ENCODE measurements around the gene CACNA2D2.

The CACNA2D2 gene

GRCh38 chr3:50356553-50356952 lies 146.9 kb downstream of the CACNA2D2 start:
- peaks cover 32% of the 10 kb centered on the region for H3K4me1 ChIP-seq (ENCODE audit: low read length)
- H3K4me3 ChIP-seq (ENCODE audit: low read length), result peak overlapping the region; percentile 91; the same call in 1 of the 2 replicates
- no peak overlapping the region for H2AFZ ChIP-seq (ENCODE audit: low read length)
- 0 out of 2 replicates have a peak, but pooled peaks cover 6% of the 10 kb centered on the region for H3F3A ChIP-seq (ENCODE audit: insufficient read depth, low read length)
- no peaks in the 10 kb centered on the region for H3K27me3 ChIP-seq (replicated peaks; ENCODE audit: insufficient read depth, low read length)
- H3K9me2 ChIP-seq (replicated peaks; ENCODE audit: insufficient read depth, low read length), result no peaks in the 10 kb centered on the region
- H3K79me2 ChIP-seq (ENCODE audit: low read length), result peaks cover 70% of the 10 kb centered on the region
- H3K9ac ChIP-seq (ENCODE audit: low read length), result no peak overlapping the region; the same call in 1 of the 2 replicates
- no peaks in the 10 kb centered on the region for H3K9me3 ChIP-seq (replicated peaks; ENCODE audit: insufficient read depth, low read length)
- H4K20me1 ChIP-seq (ENCODE audit: insufficient read depth, low read length), result no peaks in the 10 kb centered on the region
- no peak for DNase-seq
- TF ChIP-seq EZH2 (optimal IDR thresholded peaks at IDR 0.05; ENCODE audit: low read depth, low read length), result no peak
- TF ChIP-seq EZH2phosphoT487 (IDR thresholded peaks at IDR 0.05; ENCODE audit: low read length), result no peak
- no peak for TF ChIP-seq CTCF (IDR thresholded peaks at IDR 0.05; ENCODE audit: low read length)
- H3K4me2 ChIP-seq (ENCODE audit: low read depth, low read length), result peak overlapping the region; percentile 87
- H3K36me3 ChIP-seq (replicated peaks; ENCODE audit: insufficient read depth, low read length), result peaks cover 11% of the 10 kb centered on the region; the same call in 1 of the 2 replicates
- H3K27ac ChIP-seq (ENCODE audit: low read length), result no peak overlapping the region

DNA sequence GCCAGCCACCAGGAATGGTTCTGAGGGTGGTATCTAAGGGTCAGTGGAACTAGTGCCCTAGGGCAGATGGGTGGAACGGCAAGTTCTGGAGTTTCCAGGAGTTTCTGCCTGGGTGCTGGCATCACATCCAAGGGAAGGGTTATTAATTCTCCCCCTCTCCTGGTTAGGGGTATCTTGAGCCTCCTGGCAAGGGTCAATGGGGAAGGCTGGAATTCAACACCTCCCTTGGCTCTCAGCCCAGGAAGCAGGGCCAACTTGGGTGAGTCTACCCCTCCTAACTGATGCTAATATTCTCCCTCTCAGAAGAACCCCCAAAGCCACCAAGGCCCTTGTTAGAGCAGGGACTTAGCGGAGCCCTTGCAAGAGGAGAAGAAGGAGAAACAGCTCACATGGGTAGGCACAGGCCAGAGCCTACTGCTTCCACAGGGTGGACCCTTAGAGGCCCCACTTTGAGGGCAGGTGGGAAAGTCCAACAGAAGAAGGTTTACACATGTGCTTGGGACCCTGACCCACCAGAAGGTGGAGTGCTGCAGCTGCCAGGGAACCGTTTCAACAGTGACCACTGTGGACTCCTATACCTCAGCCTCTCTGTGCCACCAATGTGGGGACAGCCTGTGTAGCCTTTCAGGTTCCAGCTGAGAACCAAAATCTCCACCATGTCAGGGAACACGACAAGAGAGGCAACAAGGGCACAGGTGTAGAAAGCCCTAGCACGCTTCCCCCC lies 147.4 kb downstream of the CACNA2D2 start:
- peak overlapping the region; percentile 87 for H3K4me2 ChIP-seq (ENCODE audit: low read depth, low read length)
- H3K9me2 ChIP-seq (replicated peaks; ENCODE audit: insufficient read depth, low read length), result no peaks in the 10 kb centered on the region
- H3K9me3 ChIP-seq (replicated peaks; ENCODE audit: insufficient read depth, low read length), result no peaks in the 10 kb centered on the region
- no peak for TF ChIP-seq EZH2 (optimal IDR thresholded peaks at IDR 0.05; ENCODE audit: low read depth, low read length)
- no peak for TF ChIP-seq CTCF (IDR thresholded peaks at IDR 0.05; ENCODE audit: low read length)
- no peak for TF ChIP-seq EZH2phosphoT487 (IDR thresholded peaks at IDR 0.05; ENCODE audit: low read length)
- 0 out of 2 replicates have a peak, but pooled peaks cover 6% of the 10 kb centered on the region for H3F3A ChIP-seq (ENCODE audit: insufficient read depth, low read length)
- H3K4me1 ChIP-seq (ENCODE audit: low read length), result peaks cover 35% of the 10 kb centered on the region
- H3K79me2 ChIP-seq (ENCODE audit: low read length), result peaks cover 75% of the 10 kb centered on the region
- no peaks in the 10 kb centered on the region for H4K20me1 ChIP-seq (ENCODE audit: insufficient read depth, low read length)
- peaks cover 11% of the 10 kb centered on the region; the same call in 1 of the 2 replicates for H3K36me3 ChIP-seq (replicated peaks; ENCODE audit: insufficient read depth, low read length)
- no peak for DNase-seq
- no peaks in the 10 kb centered on the region for H3K27me3 ChIP-seq (replicated peaks; ENCODE audit: insufficient read depth, low read length)
- H2AFZ ChIP-seq (ENCODE audit: low read length), result no peak overlapping the region
- no peak overlapping the region for H3K27ac ChIP-seq (ENCODE audit: low read length)
- H3K4me3 ChIP-seq (ENCODE audit: low read length), result no peak overlapping the region
- H3K9ac ChIP-seq (ENCODE audit: low read length), result no peak overlapping the region

- TF ChIP-seq EZH2phosphoT487 (IDR thresholded peaks at IDR 0.05; ENCODE audit: low read length) (no peak), CTCF (IDR thresholded peaks at IDR 0.05; ENCODE audit: low read length) (no peak), EZH2 (optimal IDR thresholded peaks at IDR 0.05; ENCODE audit: low read depth, low read length) (no peak)
- H3K9me3 ChIP-seq (replicated peaks; ENCODE audit: insufficient read depth, low read length), result no peaks in the 10 kb centered on the region
- H3K36me3 ChIP-seq (replicated peaks; ENCODE audit: insufficient read depth, low read length), result peaks cover 11% of the 10 kb centered on the region; the same call in 1 of the 2 replicates
- no peaks in the 10 kb centered on the region for H4K20me1 ChIP-seq (ENCODE audit: insufficient read depth, low read length)
- H3K9me2 ChIP-seq (replicated peaks; ENCODE audit: insufficient read depth, low read length), result no peaks in the 10 kb centered on the region
- no peak for DNase-seq
- peaks cover 82% of the 10 kb centered on the region for H3K79me2 ChIP-seq (ENCODE audit: low read length)
- H2AFZ ChIP-seq (ENCODE audit: low read length), result no peak overlapping the region
- H3K27ac ChIP-seq (ENCODE audit: low read length), result no peak overlapping the region
- 0 out of 2 replicates have a peak, but pooled peaks cover 6% of the 10 kb centered on the region for H3F3A ChIP-seq (ENCODE audit: insufficient read depth, low read length)
- no peak overlapping the region for H3K4me3 ChIP-seq (ENCODE audit: low read length)
- no peaks in the 10 kb centered on the region for H3K27me3 ChIP-seq (replicated peaks; ENCODE audit: insufficient read depth, low read length)
- peaks cover 34% of the 10 kb centered on the region for H3K4me1 ChIP-seq (ENCODE audit: low read length)
- H3K9ac ChIP-seq (ENCODE audit: low read length), result no peak overlapping the region
- no peak overlapping the region for H3K4me2 ChIP-seq (ENCODE audit: low read depth, low read length)
These were observed 148.6 kb downstream of the CACNA2D2 start for GRCh38 chr3:50354850-50355249.
